NT2/D1 (cell line): Measurements from ENCODE around the gene FAM81A.

Source experiments
- SUZ12 ChIP-seq: IDR thresholded peaks from 2 replicates; pipeline ENCODE4 v1.6.1; 2011; ENCODE audit not compliant: insufficient read length, insufficient read depth; ENCODE audit errors: extremely low read depth
- YY1 ChIP-seq: IDR thresholded peaks from 2 replicates; pipeline ENCODE4 v1.6.1; 2011; ENCODE audit not compliant: insufficient read length, insufficient read depth
- ZNF274 ChIP-seq: IDR thresholded peaks from 2 replicates; pipeline ENCODE4 v1.6.1; 2011; ENCODE audit warnings: mild to moderate bottlenecking, low read depth, low read length

DNA sequence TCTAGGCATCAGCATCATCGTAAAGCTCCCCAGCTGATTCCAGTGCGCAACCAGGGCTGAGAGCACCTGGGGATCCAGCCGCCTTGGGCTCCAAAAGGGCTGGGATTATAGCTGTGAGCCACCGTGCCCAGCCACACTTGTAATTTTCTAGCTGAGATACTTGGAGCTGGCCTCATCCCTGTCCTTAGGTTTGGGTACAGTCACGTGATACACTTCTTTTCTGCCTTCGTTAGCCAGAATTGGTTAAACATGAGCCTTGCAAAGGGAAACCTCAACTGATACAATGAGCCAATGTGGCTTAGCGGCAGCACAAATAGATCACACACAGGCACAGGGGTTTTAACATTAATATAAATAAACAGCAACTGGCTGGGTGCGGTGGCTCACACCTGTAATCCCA lies 103.8 kb downstream of the FAM81A start:
- TF ChIP-seq ZNF274 (no peak), YY1 (no peak), SUZ12 (no peak)
